H1 (cell line): Measurements from ENCODE around the gene PKD1. TPM values are rescaled to one million over a fixed set of nuclear protein-coding genes. Genes with fewer than 3 reads are reported as not detected.
"Not testable (repeated sequence)": the region's sequence is repeated elsewhere in the genome, so short reads cannot be mapped to it uniquely, and the experiment has no call there.

Source experiments
- CTCF ChIA-PET: fragments of 300-600 bp; sonication (Branson Sonifier 250); formaldehyde crosslinking; loops from one replicate; lab custom pipeline; 2021; ENCODE audit not compliant: partially characterized antibody; lab: Charles Lee
- POLR2A ChIA-PET: fragments of 300-600 bp; sonication (Branson Sonifier 250); formaldehyde crosslinking; loops from one replicate; lab custom pipeline; 2021; ENCODE audit warnings: inconsistent platforms; ENCODE audit not compliant: partially characterized antibody; lab: Charles Lee
- DNase-seq, 2 experiments: peaks; one replicate each; pipeline versions ENCODE4 v3.0.0 to v3.0.0-alpha.2; 2010 to 2022; ENCODE audit warnings: low spot score in 2 of 2, low read depth in 1 of 2, mixed read lengths in 1 of 2
- FAIRE-seq: peaks from 2 replicates; lab custom pipeline; 2011; peaks lifted over from hg19 to GRCh38; lab: Jason Lieb, UNC
- H2AFZ ChIP-seq: 2 replicates; pipeline ENCODE4 v1.8.1; 2012; ENCODE audit warnings: low read length, inconsistent platforms
- H2AK5ac ChIP-seq: 2 replicates; pipeline ENCODE4 v1.6.1; 2013; ENCODE audit warnings: low read depth, low read length
- H2BK120ac ChIP-seq: replicated peaks from 2 replicates; pipeline ENCODE3; 2013; ENCODE audit warnings: low read depth, low read length, inconsistent platforms
- H2BK12ac ChIP-seq: 2 replicates; pipeline ENCODE4 v1.6.1; 2013; ENCODE audit warnings: low read depth, low read length
- H2BK15ac ChIP-seq: 2 replicates; pipeline ENCODE4 v1.6.1; 2013; ENCODE audit warnings: low read length
- H2BK20ac ChIP-seq: 2 replicates; pipeline ENCODE4 v1.6.1; 2013; ENCODE audit warnings: low read length
- H2BK5ac ChIP-seq: 2 replicates; pipeline ENCODE4 v1.6.1; 2013; ENCODE audit warnings: low read depth, low read length
- H3K14ac ChIP-seq: 2 replicates; pipeline ENCODE4 v1.6.1; 2013; ENCODE audit warnings: inconsistent platforms; ENCODE audit not compliant: insufficient read length
- H3K18ac ChIP-seq: 2 replicates; pipeline ENCODE4 v1.6.1; 2013; ENCODE audit warnings: low read length; ENCODE audit errors: extremely low read depth
- H3K23ac ChIP-seq: 2 replicates; pipeline ENCODE4 v1.6.1; 2013; ENCODE audit warnings: inconsistent platforms; ENCODE audit not compliant: insufficient read length
- H3K23me2 ChIP-seq: 2 replicates; pipeline ENCODE4 v1.6.1; 2013; ENCODE audit warnings: low read depth, low read length
- H3K27ac ChIP-seq: 2 replicates; pipeline ENCODE4 v1.6.1; 2011; ENCODE audit warnings: low read depth, low read length, inconsistent platforms
- H3K27me3 ChIP-seq, 4 experiments: replicated peaks in 1 of 4; 1 replicate in 1 of 4; 2 replicates in 3 of 4; pipeline versions ENCODE4 v1.6.1 to v1.8.1; 2011 to 2013; ENCODE audit warnings: low read length in 3 of 4, mild to moderate bottlenecking in 3 of 4, inconsistent platforms in 2 of 4, mixed read lengths in 2 of 4, moderate library complexity in 1 of 4; ENCODE audit not compliant: control insufficient read depth in 3 of 4, insufficient read depth in 3 of 4; ENCODE audit errors: extremely low read depth in 1 of 4
- H3K36me3 ChIP-seq, 4 experiments: 2 replicates each; pipeline versions ENCODE4 v1.6.1 to v1.8.1; 2011 to 2013; ENCODE audit warnings: mild to moderate bottlenecking in 4 of 4, low read length in 3 of 4, moderate library complexity in 2 of 4, control low read depth in 1 of 4, inconsistent platforms in 1 of 4; ENCODE audit not compliant: insufficient read depth in 4 of 4, control insufficient read depth in 2 of 4
- H3K4ac ChIP-seq: replicated peaks from 2 replicates; pipeline ENCODE3; 2013; ENCODE audit warnings: low read length, low read depth, mixed read lengths, inconsistent platforms; ENCODE audit not compliant: insufficient read length
- H3K4me1 ChIP-seq, 4 experiments: replicated peaks in 1 of 4; 1 replicate in 1 of 4; 2 replicates in 3 of 4; pipeline versions ENCODE4 v1.6.1 to v1.8.1; 2011 to 2013; ENCODE audit warnings: low read length in 3 of 4, inconsistent platforms in 2 of 4, mixed read lengths in 1 of 4; ENCODE audit not compliant: insufficient read depth in 4 of 4, control insufficient read depth in 3 of 4
- H3K4me2 ChIP-seq, 2 experiments: 2 replicates each; pipeline versions ENCODE4 v1.6.1 to v1.8.1; 2011 to 2013; ENCODE audit warnings: low read depth in 2 of 2, low read length in 2 of 2, control low read depth in 1 of 2, inconsistent platforms in 1 of 2, mild to moderate bottlenecking in 1 of 2; ENCODE audit not compliant: insufficient read depth in 1 of 2
- H3K4me3 ChIP-seq, 4 experiments: fragments of 200-600, 300-600 bp in 1 of 4; sonication (generic), shearing (Covaris generic), sonication (Bioruptor Twin) in 1 of 4; 2 replicates each; pipeline versions ENCODE4 v1.5.1 to v1.8.1; 2011 to 2016; ENCODE audit warnings: low read length in 4 of 4, low read depth in 3 of 4, control low read depth in 2 of 4, inconsistent platforms in 2 of 4, mild to moderate bottlenecking in 2 of 4, mixed read lengths in 1 of 4, moderate library complexity in 1 of 4; ENCODE audit not compliant: insufficient read depth in 2 of 4; ENCODE audit errors: extremely low read depth in 1 of 4
- H3K56ac ChIP-seq: replicated peaks from 2 replicates; pipeline ENCODE3; 2013; ENCODE audit warnings: low read depth, mild to moderate bottlenecking, mixed read lengths, low read length, inconsistent platforms; ENCODE audit not compliant: insufficient read length
- H3K79me1 ChIP-seq: 2 replicates; pipeline ENCODE4 v1.6.1; 2013; ENCODE audit warnings: low read depth, low read length, control low read depth
- H3K79me2 ChIP-seq, 2 experiments: 2 replicates each; pipeline versions ENCODE4 v1.6.1 to v1.8.1; 2012 to 2013; ENCODE audit warnings: low read length in 2 of 2, mild to moderate bottlenecking in 2 of 2, inconsistent platforms in 1 of 2; ENCODE audit not compliant: insufficient read depth in 2 of 2, control insufficient read depth in 1 of 2
- H3K9ac ChIP-seq, 4 experiments: replicated peaks in 1 of 4; 1 replicate in 1 of 4; 2 replicates in 3 of 4; pipeline versions ENCODE4 v1.6.1 to v1.8.1; 2011 to 2013; ENCODE audit warnings: low read depth in 3 of 4, low read length in 3 of 4, control low read depth in 2 of 4, mild to moderate bottlenecking in 2 of 4, moderate library complexity in 2 of 4, inconsistent platforms in 1 of 4; ENCODE audit errors: extremely low read depth in 1 of 4
- H3K9me3 ChIP-seq, 2 experiments: 2 replicates each; pipeline versions ENCODE4 v1.6.1 to v1.8.1; 2012 to 2013; ENCODE audit warnings: mild to moderate bottlenecking in 2 of 2, moderate library complexity in 2 of 2, control low read depth in 1 of 2, inconsistent platforms in 1 of 2, low read depth in 1 of 2, low read length in 1 of 2, mixed read lengths in 1 of 2; ENCODE audit not compliant: insufficient read depth in 2 of 2
- H4K20me1 ChIP-seq, 2 experiments: replicated peaks in 1 of 2; 2 replicates each; pipeline versions ENCODE3 to v1.8.1; 2011 to 2013; ENCODE audit warnings: inconsistent platforms in 2 of 2, low read length in 2 of 2, mild to moderate bottlenecking in 1 of 2; ENCODE audit not compliant: insufficient read depth in 2 of 2, control insufficient read depth in 1 of 2
- H4K5ac ChIP-seq: 2 replicates; pipeline ENCODE4 v1.6.1; 2013; ENCODE audit warnings: low read length, low read depth, mixed read lengths, inconsistent platforms; ENCODE audit not compliant: insufficient read length
- H4K8ac ChIP-seq: 2 replicates; pipeline ENCODE4 v1.8.0; 2013; ENCODE audit warnings: mild to moderate bottlenecking, moderate library complexity, low read length, inconsistent platforms; ENCODE audit not compliant: insufficient read depth; ENCODE audit errors: extremely low read depth
- H4K91ac ChIP-seq: replicated peaks from 2 replicates; pipeline ENCODE3; 2013; ENCODE audit warnings: low read length, mixed read lengths, inconsistent platforms; ENCODE audit not compliant: insufficient read length
- WGBS, 2 experiments: shearing (Covaris generic) in 1 of 2; methylation state at CpG; one replicate each; pipeline versions ENCODE4 v1.1.6 to v1.1.7; 2013 to 2015; ENCODE audit warnings: low lambda C conversion rate in 2 of 2, mixed read lengths in 2 of 2, inconsistent platforms in 1 of 2, low coverage in 1 of 2, missing lambda C conversion rate in 1 of 2; ENCODE audit not compliant: insufficient replicate concordance in 2 of 2, insufficient coverage in 1 of 2, insufficient read length in 1 of 2; ENCODE audit errors: extremely low coverage in 1 of 2, missing lambda C conversion rate in 1 of 2; 5-methylcytosine and 5-hydroxymethylcytosine counted together
- polyA plus RNA-seq, 7 experiments: library from polyadenylated mRNA; depleted of rRNA in 3 of 7; stranded (reverse) in 5 of 7; unstranded in 2 of 7; fragments of >200 nt in 5 of 7; fragments of 200-250 nt in 2 of 7; gene quantifications; 1 replicate in 5 of 7; 2 replicates in 1 of 7; 4 replicates in 1 of 7; pipeline versions ENCODE4 v1.2.1 to v1.2.3, GENCODE V29; 2011 to 2013; ENCODE audit warnings: missing spikeins in 2 of 7, mixed read lengths in 2 of 7
- total RNA-seq: library from RNA; stranded (reverse); fragmentation: NEBNext Ultra II Directional; extraction: Animal tissue kit (Norgen Biotek cat#: 25700); gene quantifications from 2 replicates; pipeline ENCODE4 v1.2.1, GENCODE V29; 2021

PKD1 gene
- total and polyA plus RNA-seq, 2 of the 8 experiments (the other 6 are each of a cell fraction or from before 2014, with no cell fraction given) = 40.6 to 52.7 TPM

GRCh38 chr16:2124377-2124693 lies 11.4 kb downstream of the PKD1 start:
- H2BK12ac ChIP-seq, H2BK20ac ChIP-seq, H2AK5ac ChIP-seq, H3K56ac ChIP-seq, H3K4me3 ChIP-seq, H3K4ac ChIP-seq, H2BK5ac ChIP-seq, H3K23ac ChIP-seq, H4K8ac ChIP-seq, H3K14ac ChIP-seq, H3K18ac ChIP-seq, H3K9me3 ChIP-seq, H4K91ac ChIP-seq, H3K36me3 ChIP-seq, H3K9ac ChIP-seq, H4K20me1 ChIP-seq, H4K5ac ChIP-seq, H3K27me3 ChIP-seq, DNase-seq, H3K23me2 ChIP-seq, H2BK120ac ChIP-seq, FAIRE-seq, H2AFZ ChIP-seq, H2BK15ac ChIP-seq, H3K79me1 ChIP-seq: not testable (repeated sequence)
- CTCF ChIA-PET = interaction anchor here (0.7 to 1.2 kb wide), 3 partner anchors 52 to 112 kb away, joined by 3 read pairs; no protein-coding TSS in a partner anchor
- H3K4me1 ChIP-seq = peaks cover 0 to 23% (median 14%) of the 10 kb centered on the region in 4 experiments; a peak in 6 of 7 replicates
- 0 out of 4 replicates have a peak overlapping the region, but pooled peaks of 1 of the 2 experiments have one; percentile 44 for H3K4me2 ChIP-seq
- peaks cover 0 to 26% of the 10 kb centered on the region in 2 experiments; a peak in 3 of 4 replicates for H3K79me2 ChIP-seq
- peak overlapping the region; percentile 40; the same call in 1 of the 2 replicates for H3K27ac ChIP-seq
- POLR2A ChIA-PET = interaction anchor here (0.7 to 1.4 kb wide), 2 partner anchors 31 to 36 kb away, joined by 3 to 5 read pairs; partner anchors contain the start of gene TRAF7
- 87% methylated on average over 7 of the region's 11 CpGs; no CpG with 5 or more reads in 1 of the 2 experiments for WGBS, 2 experiments
